Mononuclear cell (primary cell): Measurements from ENCODE around the gene TRAF2. TPM values are rescaled to one million over a fixed set of nuclear protein-coding genes. Genes with fewer than 3 reads are reported as not detected.

Experiments used
- H3K27me3 ChIP-seq: 2 replicates; pipeline ENCODE4 v1.6.0; 2011; ENCODE audit warnings: low read length, control low read depth; ENCODE audit not compliant: insufficient read depth
- H3K4me1 ChIP-seq: 2 replicates; pipeline ENCODE4 v1.5.1; 2011; ENCODE audit warnings: mild to moderate bottlenecking, low read length, control low read depth; ENCODE audit not compliant: insufficient read depth
- H3K4me3 ChIP-seq: 2 replicates; pipeline ENCODE4 v1.5.1; 2011; ENCODE audit warnings: mild to moderate bottlenecking, low read length, moderate library complexity
- H3K9me3 ChIP-seq: 2 replicates; pipeline ENCODE4 v1.5.1; 2011; ENCODE audit warnings: low read depth, mild to moderate bottlenecking, control low read depth, low read length
- total RNA-seq: library from RNA; depleted of rRNA; stranded (reverse); fragments of >200 nt; gene quantifications from one replicate; pipeline ENCODE4 v1.2.3, GENCODE V29; 2012

Gene TRAF2
- total RNA-seq, 1 donor = 6.4 TPM

GRCh38 chr9:136947955-136948510 lies 61.7 kb downstream of the TRAF2 start:
- H3K27me3 ChIP-seq = no peaks in the 10 kb centered on the region
- H3K4me3 ChIP-seq = no peak overlapping the region
- peaks cover 33% of the 10 kb centered on the region for H3K4me1 ChIP-seq
- no peaks in the 10 kb centered on the region for H3K9me3 ChIP-seq

- Histone ChIP-seq H3K4me1 (peaks cover 26% of the 10 kb centered on the region), H3K9me3 (no peaks in the 10 kb centered on the region), H3K4me3 (peak overlapping the region; percentile 46), H3K27me3 (no peaks in the 10 kb centered on the region)
Observed at GRCh38 chr9:136949239-136949816, 63.0 kb downstream of the TRAF2 start.

GRCh38 chr9:136949817-136950655 lies 63.7 kb downstream of the TRAF2 start:
- Histone ChIP-seq H3K27me3 (no peaks in the 10 kb centered on the region), H3K9me3 (no peaks in the 10 kb centered on the region), H3K4me1 (peaks cover 22% of the 10 kb centered on the region), H3K4me3 (peak overlapping the region; percentile 46)

GRCh38 chr9:136950656-136951276 lies 64.5 kb downstream of the TRAF2 start:
- no peaks in the 10 kb centered on the region for H3K9me3 ChIP-seq
- peaks cover 19% of the 10 kb centered on the region for H3K4me1 ChIP-seq
- no peak overlapping the region for H3K4me3 ChIP-seq
- H3K27me3 ChIP-seq = no peaks in the 10 kb centered on the region

DNA sequence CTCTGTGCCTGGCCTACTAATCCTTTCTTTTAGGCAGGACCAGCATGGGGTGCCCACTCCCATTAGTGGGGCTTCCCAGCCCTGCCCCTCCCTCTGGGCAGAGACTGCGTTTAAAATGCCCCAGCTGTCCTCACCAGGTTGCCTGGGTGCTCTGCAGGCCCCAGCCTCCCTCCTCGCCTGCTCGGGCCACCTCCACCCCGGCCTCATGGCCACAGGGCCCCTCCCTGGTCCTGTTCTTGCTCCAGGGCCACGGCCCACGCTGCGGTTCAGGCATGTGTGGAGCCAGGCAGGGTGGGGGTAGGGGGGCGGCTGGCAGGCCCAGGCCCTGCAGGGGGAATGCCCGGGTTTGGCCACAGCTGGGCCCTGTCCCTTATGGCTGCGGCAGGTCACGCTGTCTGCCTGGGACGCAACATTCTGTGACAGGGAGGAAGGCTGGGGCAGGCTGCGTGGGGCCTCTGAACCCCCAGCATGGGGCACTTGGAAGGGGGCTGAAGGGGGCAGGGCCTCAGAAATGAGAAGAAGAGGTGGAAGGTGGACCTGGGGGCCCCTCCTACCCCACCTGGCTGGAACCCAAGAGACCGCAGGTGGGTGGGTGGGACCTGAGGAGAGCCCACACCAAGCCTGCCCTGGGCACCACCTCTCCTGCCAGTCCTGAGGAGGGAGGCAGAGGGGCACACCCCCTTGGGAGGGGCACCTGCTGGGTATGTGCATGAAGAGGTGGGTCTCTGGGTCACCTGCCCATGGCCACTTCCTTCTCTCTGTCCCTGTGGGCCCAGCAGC lies 65.4 kb downstream of the TRAF2 start, which contains the start of gene LCN12:
LCN12 (plus strand) TSS at position 733 of the 780 bp plus-strand sequence. CDS start 55 bp downstream, outside the sequence.
- Histone ChIP-seq H3K4me3 (no peak within 1 kb of the TSS), H3K27me3 (no peaks in the 10 kb centered on the region), H3K9me3 (no peaks in the 10 kb centered on the region), H3K4me1 (peaks cover 19% of the 10 kb centered on the region)

DNA sequence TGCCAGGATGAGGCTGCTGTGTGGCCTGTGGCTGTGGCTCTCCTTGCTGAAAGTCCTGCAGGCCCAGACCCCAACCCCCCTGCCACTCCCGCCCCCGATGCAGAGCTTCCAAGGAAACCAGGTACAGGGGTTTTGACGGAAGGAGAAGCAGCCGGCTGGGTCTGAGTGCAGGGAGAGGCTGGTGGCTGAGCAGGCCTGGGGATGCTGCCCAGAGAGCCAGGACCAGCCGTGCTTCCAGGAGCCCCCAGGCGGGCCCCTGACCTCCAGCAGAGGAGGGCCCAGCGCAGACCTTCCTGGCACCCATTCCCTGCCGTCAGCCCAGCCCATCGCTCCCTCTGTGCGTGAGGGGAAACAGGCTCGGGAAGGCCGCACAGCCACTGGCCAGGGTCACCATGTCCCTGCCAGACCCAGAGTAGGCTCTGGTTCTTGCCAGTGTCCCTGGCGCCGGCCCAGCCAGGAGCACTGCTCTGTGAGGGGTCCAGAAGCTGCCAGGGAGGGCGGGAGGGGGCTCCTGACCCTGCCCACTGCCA lies 66.1 kb downstream of the TRAF2 start:
- Histone ChIP-seq H3K9me3 (no peaks in the 10 kb centered on the region), H3K4me1 (peaks cover 19% of the 10 kb centered on the region), H3K4me3 (no peak overlapping the region), H3K27me3 (no peaks in the 10 kb centered on the region)

GRCh38 chr9:136952876-136953770 lies 66.8 kb downstream of the TRAF2 start:
- Histone ChIP-seq H3K4me1 (peaks cover 19% of the 10 kb centered on the region), H3K27me3 (no peaks in the 10 kb centered on the region), H3K4me3 (no peak overlapping the region), H3K9me3 (no peaks in the 10 kb centered on the region)

DNA sequence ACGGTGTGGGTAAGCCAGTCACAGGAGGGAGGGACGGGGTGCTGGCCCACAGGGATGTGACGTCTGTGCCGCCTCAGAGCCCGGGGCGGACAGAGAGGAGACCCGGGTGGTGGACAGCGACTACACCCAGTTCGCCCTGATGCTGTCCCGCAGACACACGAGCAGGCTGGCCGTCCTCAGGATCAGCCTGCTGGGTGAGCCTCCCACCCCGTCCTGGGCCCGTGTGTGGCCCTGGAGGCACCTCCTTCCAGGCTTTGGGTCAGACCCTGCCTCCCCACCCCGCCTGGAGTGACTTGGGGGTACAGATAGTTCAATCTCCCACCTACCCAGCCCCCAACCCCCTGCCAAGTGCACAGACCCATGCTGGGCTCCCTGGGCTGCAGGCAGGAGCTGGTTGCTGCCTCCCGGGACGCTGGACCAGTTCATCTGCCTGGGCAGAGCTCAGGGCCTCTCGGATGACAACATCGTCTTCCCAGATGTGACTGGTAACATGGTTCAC lies 67.5 kb downstream of the TRAF2 start:
- H3K4me1 ChIP-seq = peaks cover 23% of the 10 kb centered on the region
- H3K9me3 ChIP-seq = no peaks in the 10 kb centered on the region
- no peak overlapping the region for H3K4me3 ChIP-seq
- no peaks in the 10 kb centered on the region for H3K27me3 ChIP-seq

GRCh38 chr9:136954270-136955083 lies 68.2 kb downstream of the TRAF2 start:
- H3K4me1 ChIP-seq = peaks cover 25% of the 10 kb centered on the region
- no peaks in the 10 kb centered on the region for H3K27me3 ChIP-seq
- no peak overlapping the region for H3K4me3 ChIP-seq
- no peaks in the 10 kb centered on the region for H3K9me3 ChIP-seq

GRCh38 chr9:136955202-136955942 lies 69.1 kb downstream of the TRAF2 start:
- no peak overlapping the region for H3K4me3 ChIP-seq

GRCh38 chr9:136955943-136956335 lies 69.6 kb downstream of the TRAF2 start:
- no peaks in the 10 kb centered on the region for H3K27me3 ChIP-seq

More at GRCh38 chr9:136955202-136955942, 69.1 kb downstream of the TRAF2 start:
- H3K4me1 ChIP-seq = peaks cover 27% of the 10 kb centered on the region
- H3K27me3 ChIP-seq = no peaks in the 10 kb centered on the region
- H3K9me3 ChIP-seq = no peaks in the 10 kb centered on the region

GRCh38 chr9:136956604-136957003 lies 70.3 kb downstream of the TRAF2 start:
- Histone ChIP-seq H3K4me1 (peaks cover 32% of the 10 kb centered on the region), H3K27me3 (no peaks in the 10 kb centered on the region), H3K9me3 (no peaks in the 10 kb centered on the region), H3K4me3 (no peak overlapping the region)

More at GRCh38 chr9:136955943-136956335, 69.6 kb downstream of the TRAF2 start:
- Histone ChIP-seq H3K4me3 (no peak overlapping the region), H3K9me3 (no peaks in the 10 kb centered on the region), H3K4me1 (peaks cover 26% of the 10 kb centered on the region)
